GM13977 (cell line): ENCODE data around the gene TIMP1.

Experiments used
- DNase-seq: peaks from one replicate; pipeline ENCODE4 v3.0.0; 2012; ENCODE audit warnings: low spot score
- in situ Hi-C: fragments of 300-500 bp; cut with MboI; formaldehyde crosslinking; loops from one replicate; pipeline ENCODE4 v1.12.0; 2022; ENCODE audit warnings: low sequenced_read_pairs, low pct_unique_long_range_greater_than_20kb, mixed read lengths, inconsistent platforms; ENCODE audit not compliant: unreplicated experiment
- TF ChIP-seq, protein P1 (sequence below): IDR thresholded peaks from 2 replicates; pipeline ENCODE4 v1.5.1; 2012; ENCODE audit warnings: mild to moderate bottlenecking, control low read depth; ENCODE audit not compliant: insufficient read depth; ENCODE audit errors: extremely low read depth, missing control alignments

Gene TIMP1

DNA sequence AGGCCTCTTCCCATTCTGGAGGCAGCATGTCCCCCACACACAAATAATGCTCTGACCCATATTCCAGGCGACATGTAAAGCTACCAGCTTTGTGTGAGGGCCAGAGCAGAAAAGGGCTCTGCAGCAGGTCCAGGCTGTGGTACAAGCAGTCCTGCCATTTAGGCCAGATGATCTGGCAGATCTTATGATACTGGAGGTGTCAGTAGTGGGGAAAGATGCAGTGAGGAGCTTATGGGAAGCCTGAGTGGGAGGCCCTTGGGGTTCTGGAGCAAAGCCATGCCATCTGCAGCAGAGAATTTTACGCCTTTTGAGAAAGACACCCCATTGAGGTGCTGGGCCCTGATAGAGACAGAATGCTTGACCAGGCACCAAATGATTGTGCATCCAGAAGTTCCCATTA is 29.7 kb downstream of the TIMP1 start:
- TF ChIP-seq, protein P1, sequence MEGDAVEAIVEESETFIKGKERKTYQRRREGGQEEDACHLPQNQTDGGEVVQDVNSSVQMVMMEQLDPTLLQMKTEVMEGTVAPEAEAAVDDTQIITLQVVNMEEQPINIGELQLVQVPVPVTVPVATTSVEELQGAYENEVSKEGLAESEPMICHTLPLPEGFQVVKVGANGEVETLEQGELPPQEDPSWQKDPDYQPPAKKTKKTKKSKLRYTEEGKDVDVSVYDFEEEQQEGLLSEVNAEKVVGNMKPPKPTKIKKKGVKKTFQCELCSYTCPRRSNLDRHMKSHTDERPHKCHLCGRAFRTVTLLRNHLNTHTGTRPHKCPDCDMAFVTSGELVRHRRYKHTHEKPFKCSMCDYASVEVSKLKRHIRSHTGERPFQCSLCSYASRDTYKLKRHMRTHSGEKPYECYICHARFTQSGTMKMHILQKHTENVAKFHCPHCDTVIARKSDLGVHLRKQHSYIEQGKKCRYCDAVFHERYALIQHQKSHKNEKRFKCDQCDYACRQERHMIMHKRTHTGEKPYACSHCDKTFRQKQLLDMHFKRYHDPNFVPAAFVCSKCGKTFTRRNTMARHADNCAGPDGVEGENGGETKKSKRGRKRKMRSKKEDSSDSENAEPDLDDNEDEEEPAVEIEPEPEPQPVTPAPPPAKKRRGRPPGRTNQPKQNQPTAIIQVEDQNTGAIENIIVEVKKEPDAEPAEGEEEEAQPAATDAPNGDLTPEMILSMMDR, result no peak
- in situ Hi-C loops, result no loop called here
- DNase-seq, result no peak

DNA sequence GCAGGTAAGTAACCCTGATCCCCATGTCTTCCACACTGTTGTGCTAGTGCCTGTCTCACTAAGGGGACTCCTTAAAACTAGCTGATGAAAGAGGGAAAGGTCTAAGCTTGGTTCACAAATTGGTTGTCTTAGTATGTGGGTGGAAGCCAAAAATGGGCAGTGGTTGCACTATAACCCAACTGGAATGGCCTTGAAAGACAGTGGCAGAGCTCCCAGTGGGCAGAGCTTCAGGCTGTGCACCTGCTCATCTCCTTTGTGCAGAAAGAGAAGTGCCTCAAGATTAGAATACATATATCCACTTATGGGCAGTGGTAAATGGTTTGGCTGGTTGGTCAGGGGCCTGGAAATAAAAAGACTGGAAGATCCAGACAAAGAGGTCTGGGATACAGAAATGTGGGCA is 30.2 kb downstream of the TIMP1 start:
- DNase-seq, result no peak
- in situ Hi-C loops, result no loop called here
- TF ChIP-seq, protein P1, result no peak

DNA sequence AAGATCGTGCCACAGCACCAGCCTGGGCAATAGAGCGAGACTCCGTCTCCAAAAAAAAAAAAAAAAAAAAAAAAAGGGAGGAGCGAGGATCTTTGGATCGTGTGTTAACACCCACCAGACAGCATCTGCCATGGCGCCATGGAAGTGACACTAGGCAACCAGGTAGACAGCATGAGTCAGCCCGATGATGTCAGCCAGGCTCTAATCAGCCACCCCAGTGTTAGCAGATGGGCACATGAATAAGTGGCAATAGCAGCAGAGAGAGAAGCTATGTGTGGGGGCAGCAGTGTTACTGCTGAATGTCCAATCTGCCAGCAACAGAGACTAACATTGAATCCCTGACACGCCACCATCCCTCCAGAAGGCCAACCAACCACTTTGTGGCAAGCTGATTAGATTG is 30.8 kb downstream of the TIMP1 start:
- in situ Hi-C loops, result no loop called here
- TF ChIP-seq, protein P1, result no peak
- no peak for DNase-seq

DNA sequence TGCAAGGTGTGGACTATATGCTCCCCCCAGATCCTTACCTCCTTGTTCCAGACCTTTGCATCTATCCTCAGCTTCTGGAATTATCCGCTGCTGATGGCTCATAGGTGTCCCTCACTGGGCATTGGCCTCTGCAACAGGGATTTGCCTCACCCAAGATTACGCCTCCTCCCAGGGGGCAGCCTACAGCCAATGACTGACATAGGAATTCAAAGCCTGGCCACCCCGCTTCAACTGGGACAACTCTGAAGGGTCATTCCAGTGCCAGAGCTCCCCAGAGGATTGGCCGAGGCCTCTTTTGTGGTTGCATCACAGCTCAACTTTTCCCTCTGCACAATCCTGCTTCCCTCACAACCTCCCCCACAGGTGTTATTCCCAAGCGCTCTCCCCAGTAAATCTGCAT is 32.4 kb downstream of the TIMP1 start:
- DNase-seq, result no peak
- TF ChIP-seq, protein P1, result no peak
- in situ Hi-C loops, result no loop called here

DNA sequence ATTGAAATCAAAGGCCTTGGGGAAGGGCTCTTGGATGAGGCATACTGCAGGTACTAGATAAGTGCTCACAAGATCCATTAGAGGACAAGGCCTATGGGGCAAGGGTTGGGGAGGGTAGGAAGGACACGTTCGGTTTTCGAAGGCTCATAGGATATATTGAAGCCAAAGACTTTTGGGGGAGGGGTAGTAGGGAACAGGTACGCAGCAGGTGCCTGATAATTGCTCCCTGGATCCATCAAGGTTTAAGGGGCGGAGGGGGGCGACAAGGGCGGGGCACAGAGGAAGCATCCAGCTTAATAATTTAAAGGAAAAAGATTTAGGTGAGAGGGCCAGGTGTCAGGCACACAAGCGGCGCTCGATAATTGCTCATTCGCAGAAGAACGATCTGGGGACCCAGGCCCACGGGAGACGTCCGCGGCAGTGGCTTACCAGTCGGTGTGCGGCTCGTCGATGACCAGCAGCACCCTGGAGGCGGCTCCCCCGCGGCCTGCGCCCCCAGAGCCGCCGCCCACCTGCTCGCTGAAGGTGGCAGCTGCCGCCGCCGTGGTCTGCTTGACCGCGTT is 36.8 kb downstream of the TIMP1 start:
- TF ChIP-seq, protein P1, result no peak
- DNase-seq, result no peak
- in situ Hi-C loops, result no loop called here

DNA sequence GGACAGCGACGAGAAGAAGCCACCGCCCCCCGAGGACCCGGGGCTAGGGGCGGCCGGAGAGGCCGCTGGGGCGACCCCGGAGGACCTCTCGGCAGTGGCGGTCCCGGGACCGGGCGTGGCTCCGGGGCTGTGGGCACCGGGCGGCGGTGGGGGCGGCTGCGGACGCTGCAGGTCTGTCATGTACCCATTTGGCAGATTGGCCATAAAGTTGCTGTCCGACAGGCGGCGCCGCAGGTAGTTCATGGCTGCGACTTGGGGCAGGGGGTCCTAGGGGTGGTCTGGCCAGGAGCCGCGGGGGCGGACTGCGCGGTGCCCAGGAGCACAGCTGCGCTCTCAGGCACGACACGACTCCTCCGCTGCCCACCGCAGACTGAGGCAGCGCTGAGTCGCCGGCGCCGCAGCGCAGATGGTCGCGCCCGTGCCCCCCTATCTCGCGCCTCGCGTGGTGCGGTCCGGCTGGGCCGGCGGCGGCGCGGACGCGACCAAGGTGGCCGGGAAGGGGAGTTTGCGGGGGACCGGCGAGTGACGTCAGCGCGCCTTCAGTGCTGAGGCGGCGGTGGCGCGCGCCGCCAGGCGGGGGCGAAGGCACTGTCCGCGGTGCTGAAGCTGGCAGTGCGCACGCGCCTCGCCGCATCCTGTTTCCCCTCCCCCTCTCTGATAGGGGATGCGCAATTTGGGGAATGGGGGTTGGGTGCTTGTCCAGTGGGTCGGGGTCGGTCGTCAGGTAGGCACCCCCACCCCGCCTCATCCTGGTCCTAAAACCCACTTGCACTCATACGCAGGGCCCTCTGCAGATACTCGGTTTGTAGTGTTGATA is 37.5 kb downstream of the TIMP1 start, which contains the start of gene SYN1:
Gene SYN1 (minus strand): TSS at position 372 of the 817 bp plus-strand sequence. CDS start 129 bp downstream, at position 243.
- in situ Hi-C loops, result no loop called here
- peak; percentile 94 for DNase-seq
- TF ChIP-seq, protein P1, result peak; percentile 51
